T-cell (primary cell): Measurements from ENCODE around the gene DRC1. TPM values are rescaled to one million over a fixed set of nuclear protein-coding genes. Genes with fewer than 3 reads are reported as not detected.

Experiments
- ATAC-seq, 4 experiments: fragments of 200-7000 bp in 3 of 4; fragments of 150-1000 bp in 1 of 4; cut with Tn5 transposase; replicated peaks in 1 of 4; 1 replicate in 3 of 4; 2 replicates in 1 of 4; pipeline ENCODE4 v1.10.0; 2021; ENCODE audit warnings: moderate library complexity in 3 of 4, mild to moderate bottlenecking in 2 of 4, moderate number of reproducible peaks in 1 of 4
- CTCF ChIA-PET, 2 donors: fragments of 300-600 bp; sonication (Branson Sonifier 250); formaldehyde crosslinking; loops; one replicate each; lab custom pipeline; 2022; ENCODE audit warnings: antibody characterized with exemption in 2 of 2; lab: Charles Lee
- POLR2A ChIA-PET, 2 donors: fragments of 300-600 bp; sonication (Branson Sonifier 250); formaldehyde crosslinking; loops; one replicate each; lab custom pipeline; 2022; ENCODE audit warnings: antibody characterized with exemption in 2 of 2; lab: Charles Lee
- DNase-seq, 35 experiments: peaks; one replicate each; pipeline versions ENCODE4 v3.0.0 to v3.0.0-alpha.2; 2013 to 2023
- H3K27ac ChIP-seq: one replicate; pipeline ENCODE4 v1.5.1; 2013; ENCODE audit warnings: low read length
- H3K27me3 ChIP-seq, 2 experiments: replicated peaks in 1 of 2; 1 replicate in 1 of 2; 2 replicates in 1 of 2; pipeline versions ENCODE4 v1.6.1 to v1.7.0; 2013; ENCODE audit warnings: low read length in 1 of 2, mixed read lengths in 1 of 2; ENCODE audit not compliant: control insufficient read depth in 2 of 2, insufficient read depth in 2 of 2; ENCODE audit errors: extremely low read depth in 1 of 2
- H3K36me3 ChIP-seq, 2 donors: 1 replicate in 1 of 2; 2 replicates in 1 of 2; pipeline versions ENCODE4 v1.6.1 to v1.7.0; 2013; ENCODE audit warnings: low read length in 1 of 2; ENCODE audit not compliant: control insufficient read depth in 2 of 2, insufficient read depth in 1 of 2; ENCODE audit errors: extremely low read depth in 1 of 2
- H3K4me1 ChIP-seq, 2 experiments: 1 replicate in 1 of 2; 2 replicates in 1 of 2; pipeline versions ENCODE4 v1.6.1 to v1.7.0; 2013; ENCODE audit warnings: low read length in 2 of 2, mixed read lengths in 1 of 2; ENCODE audit not compliant: insufficient read depth in 2 of 2, control insufficient read depth in 1 of 2; ENCODE audit errors: extremely low read depth in 1 of 2
- H3K4me3 ChIP-seq, 2 donors: 1 replicate in 1 of 2; 2 replicates in 1 of 2; pipeline versions ENCODE4 v1.5.1 to v1.7.0; 2013; ENCODE audit warnings: mild to moderate bottlenecking in 2 of 2, low read length in 1 of 2, moderate library complexity in 1 of 2; ENCODE audit not compliant: control insufficient read depth in 1 of 2; ENCODE audit errors: extremely low read depth in 1 of 2
- H3K9me3 ChIP-seq: 2 replicates; pipeline ENCODE4 v1.7.0; 2013
- H3K27ac Mint-ChIP-seq, 2 donors: one replicate each; pipeline ENCODE4 v1.8.0; 2020 to 2021; ENCODE audit warnings: mild to moderate bottlenecking in 2 of 2, mixed read lengths in 2 of 2
- H3K27me3 Mint-ChIP-seq, 2 donors: one replicate each; pipeline ENCODE4 v1.8.0; 2021 to 2022; ENCODE audit warnings: mixed read lengths in 2 of 2
- H3K36me3 Mint-ChIP-seq: one replicate; pipeline ENCODE4 v1.8.0; 2021; ENCODE audit warnings: mixed read lengths
- H3K4me1 Mint-ChIP-seq, 3 donors: one replicate each; pipeline ENCODE4 v1.8.0; 2020 to 2022; ENCODE audit warnings: mixed read lengths in 3 of 3, mild to moderate bottlenecking in 1 of 3
- H3K4me3 Mint-ChIP-seq, 3 donors: one replicate each; pipeline ENCODE4 v1.8.0; 2020 to 2022; ENCODE audit warnings: mild to moderate bottlenecking in 3 of 3, mixed read lengths in 3 of 3, moderate library complexity in 3 of 3
- H3K9me3 Mint-ChIP-seq, 3 donors: one replicate each; pipeline ENCODE4 v1.8.0; 2020 to 2022; ENCODE audit warnings: mixed read lengths in 3 of 3
- WGBS: methylation state at CpG from one replicate; pipeline ENCODE4 v1.1.5; 2013; ENCODE audit warnings: missing lambda C conversion rate; ENCODE audit not compliant: insufficient coverage; 5-methylcytosine and 5-hydroxymethylcytosine counted together
- total RNA-seq, 35 experiments: library from RNA in 6 of 35; stranded (reverse) in 6 of 35; fragments of 120-200 nt in 1 of 35; gene quantifications; one replicate each; pipeline versions ENCODE4 v1.2.1 to v1.2.4 and lab custom pipeline; 2013 to 2026

Gene DRC1
- total RNA-seq, 5 donors from 2014 or later (not counting 1 experiment from before 2014, with no cell fraction given): not detected

DNA sequence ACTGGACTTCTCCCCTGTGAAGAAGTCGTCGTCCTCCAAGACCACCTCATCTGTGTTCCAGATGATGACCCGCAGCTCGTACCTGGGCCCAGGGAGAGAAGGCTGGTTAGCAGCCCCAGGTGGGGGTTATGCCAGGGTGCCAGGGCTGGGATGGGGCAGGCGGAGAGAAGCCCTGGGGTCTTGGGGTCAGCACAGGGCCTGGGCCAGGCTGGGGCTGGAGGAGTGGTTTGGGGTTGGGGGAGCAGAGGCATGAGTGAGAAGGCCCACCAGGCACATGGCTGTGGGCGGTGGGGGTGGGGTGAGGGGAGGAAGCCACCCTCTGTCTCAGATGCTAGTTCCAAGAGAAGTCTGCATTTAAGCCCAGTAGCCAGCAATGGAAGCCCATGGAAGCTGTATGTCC, 60.4 kb downstream of the DRC1 start:
- H3K9me3 ChIP-seq: no peaks in the 10 kb centered on the region
- Mint-ChIP-seq H3K27ac (no peak overlapping the region), H3K4me3 (no peak overlapping the region), H3K4me1 (no peaks in the 10 kb centered on the region), H3K9me3 (no peaks in the 10 kb centered on the region), H3K27me3 (no peaks in the 10 kb centered on the region), H3K36me3 (no peaks in the 10 kb centered on the region)
- ChIA-PET POLR2A (no interaction called here), CTCF (no interaction called here)
- no peaks in the 10 kb centered on the region for H3K4me1 ChIP-seq
- H3K4me3 ChIP-seq: no peak overlapping the region
- no peaks in the 10 kb centered on the region for H3K36me3 ChIP-seq
- DNase-seq (no peak), ATAC-seq (no peak)
- H3K27ac ChIP-seq: no peak overlapping the region
- WGBS: 97% methylated on average over 4 of the region's 6 CpGs
- H3K27me3 ChIP-seq: peaks cover 0 to 14% of the 10 kb centered on the region in 2 experiments

DNA sequence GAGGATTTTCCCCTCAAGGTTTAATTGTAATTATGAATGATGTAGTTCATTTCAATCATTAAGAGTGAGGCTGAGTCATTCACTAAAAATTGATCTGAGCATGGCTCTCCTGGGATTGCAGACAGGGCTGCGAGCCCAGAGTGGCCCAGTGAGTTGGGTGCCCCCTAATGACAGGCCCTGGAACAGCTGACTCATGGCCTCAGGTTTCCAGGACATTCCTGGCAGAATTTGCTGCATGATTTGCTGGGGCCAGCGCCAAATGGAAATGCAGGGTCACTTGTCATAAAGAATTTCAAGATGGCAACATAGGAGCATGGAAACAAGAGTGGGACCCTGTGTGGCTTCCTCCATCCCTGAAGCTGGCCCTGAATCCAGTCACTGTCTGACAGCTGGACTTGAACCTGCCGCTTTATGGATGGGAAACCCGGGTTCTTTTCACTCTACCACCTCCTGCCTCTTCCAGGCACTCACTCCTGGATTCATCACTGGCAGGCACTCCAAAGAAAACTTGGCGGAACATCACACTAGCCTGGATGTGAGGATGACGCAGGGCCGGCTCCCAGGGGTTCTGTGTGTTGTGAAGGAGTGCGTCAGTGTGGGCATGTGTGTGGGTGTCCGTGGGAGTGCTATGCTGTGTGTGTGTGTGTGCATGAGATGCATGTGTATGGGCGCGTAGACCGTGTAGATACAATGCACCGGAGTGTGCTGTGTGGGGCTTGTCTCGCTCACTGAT, 61.0 kb downstream of the DRC1 start:
- WGBS: 80% methylated on average over 11 of the region's 14 CpGs
- no peaks in the 10 kb centered on the region for H3K4me1 Mint-ChIP-seq
- H3K27me3 ChIP-seq: peaks cover 0 to 14% of the 10 kb centered on the region in 2 experiments
- H3K36me3 ChIP-seq: no peaks in the 10 kb centered on the region
- H3K27ac Mint-ChIP-seq: no peak overlapping the region
- ChIA-PET POLR2A (no interaction called here), CTCF (no interaction called here)
- ATAC-seq: no peak
- no peak overlapping the region for H3K4me3 Mint-ChIP-seq
- H3K9me3 ChIP-seq: no peaks in the 10 kb centered on the region
- H3K36me3 Mint-ChIP-seq: no peaks in the 10 kb centered on the region
- no peaks in the 10 kb centered on the region for H3K9me3 Mint-ChIP-seq
- no peak overlapping the region for H3K27ac ChIP-seq
- H3K4me3 ChIP-seq: no peak overlapping the region
- no peaks in the 10 kb centered on the region for H3K4me1 ChIP-seq
- no peaks in the 10 kb centered on the region for H3K27me3 Mint-ChIP-seq
- peak in 1 of 35 experiments; percentile 1 for DNase-seq

DNA sequence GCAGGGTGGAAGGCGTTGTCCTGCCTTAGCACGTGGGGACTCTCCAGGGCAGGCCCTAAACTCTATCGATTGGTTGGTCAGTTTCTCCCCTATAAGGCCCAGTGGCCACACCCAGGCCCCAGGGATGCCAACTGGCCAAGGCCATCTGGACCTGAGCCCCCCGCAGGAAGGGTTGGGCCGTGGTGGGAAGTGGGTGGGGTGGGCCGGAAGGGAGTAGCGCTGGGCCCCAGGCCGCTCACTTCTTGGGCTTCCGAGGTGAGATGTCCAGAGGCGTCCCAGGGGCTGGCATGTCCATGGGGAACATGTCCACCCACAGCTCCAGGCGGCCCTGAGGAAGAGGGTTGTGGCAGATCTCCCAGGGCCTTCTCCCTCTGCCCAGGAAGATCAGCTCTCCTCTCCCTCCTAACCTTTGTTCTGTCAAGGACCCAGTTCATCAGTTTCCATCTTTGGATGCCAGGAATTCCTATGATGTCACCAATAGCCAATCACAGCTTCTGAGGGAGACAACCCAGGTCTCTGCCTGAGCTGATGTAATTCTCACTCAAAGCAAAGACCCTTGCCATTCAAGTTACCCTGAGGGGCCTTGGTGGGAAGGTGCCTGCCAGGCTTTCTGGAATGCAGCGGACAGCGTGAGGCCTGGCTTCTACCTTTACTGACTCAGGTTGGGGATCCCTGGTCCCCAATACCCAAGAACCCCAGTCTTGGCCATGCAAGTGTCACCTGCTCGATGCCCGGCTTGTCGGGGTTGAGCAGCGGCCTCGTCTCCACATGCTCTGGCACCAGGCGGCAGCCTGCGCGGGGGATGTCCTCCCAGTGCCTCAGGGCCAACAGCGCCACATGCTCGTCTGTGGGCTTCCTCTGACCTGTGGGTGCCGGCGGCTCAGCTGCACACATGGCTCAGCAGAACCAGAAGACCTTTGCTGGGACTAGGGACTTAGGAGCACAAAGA, 61.8 kb downstream of the DRC1 start:
- ATAC-seq (no peak), DNase-seq (peak in 1 of 35 experiments; percentile 1)
- H3K36me3 ChIP-seq: no peaks in the 10 kb centered on the region
- POLR2A ChIA-PET: no interaction called here
- H3K27ac Mint-ChIP-seq: no peak overlapping the region
- H3K9me3 Mint-ChIP-seq: peaks cover 0 to 3% (median 0%) of the 10 kb centered on the region in 3 donors
- no peak overlapping the region for H3K27ac ChIP-seq
- 85% methylated on average over 15 of the region's 25 CpGs for WGBS
- CTCF ChIA-PET: no interaction called here
- H3K4me1 ChIP-seq: no peaks in the 10 kb centered on the region
- H3K4me3 ChIP-seq: no peak overlapping the region
- no peak overlapping the region for H3K4me3 Mint-ChIP-seq
- H3K4me1 Mint-ChIP-seq: no peaks in the 10 kb centered on the region
- H3K9me3 ChIP-seq: no peaks in the 10 kb centered on the region
- no peaks in the 10 kb centered on the region for H3K27me3 Mint-ChIP-seq
- peaks cover 0 to 14% of the 10 kb centered on the region in 2 experiments for H3K27me3 ChIP-seq
- H3K36me3 Mint-ChIP-seq: no peaks in the 10 kb centered on the region

DNA sequence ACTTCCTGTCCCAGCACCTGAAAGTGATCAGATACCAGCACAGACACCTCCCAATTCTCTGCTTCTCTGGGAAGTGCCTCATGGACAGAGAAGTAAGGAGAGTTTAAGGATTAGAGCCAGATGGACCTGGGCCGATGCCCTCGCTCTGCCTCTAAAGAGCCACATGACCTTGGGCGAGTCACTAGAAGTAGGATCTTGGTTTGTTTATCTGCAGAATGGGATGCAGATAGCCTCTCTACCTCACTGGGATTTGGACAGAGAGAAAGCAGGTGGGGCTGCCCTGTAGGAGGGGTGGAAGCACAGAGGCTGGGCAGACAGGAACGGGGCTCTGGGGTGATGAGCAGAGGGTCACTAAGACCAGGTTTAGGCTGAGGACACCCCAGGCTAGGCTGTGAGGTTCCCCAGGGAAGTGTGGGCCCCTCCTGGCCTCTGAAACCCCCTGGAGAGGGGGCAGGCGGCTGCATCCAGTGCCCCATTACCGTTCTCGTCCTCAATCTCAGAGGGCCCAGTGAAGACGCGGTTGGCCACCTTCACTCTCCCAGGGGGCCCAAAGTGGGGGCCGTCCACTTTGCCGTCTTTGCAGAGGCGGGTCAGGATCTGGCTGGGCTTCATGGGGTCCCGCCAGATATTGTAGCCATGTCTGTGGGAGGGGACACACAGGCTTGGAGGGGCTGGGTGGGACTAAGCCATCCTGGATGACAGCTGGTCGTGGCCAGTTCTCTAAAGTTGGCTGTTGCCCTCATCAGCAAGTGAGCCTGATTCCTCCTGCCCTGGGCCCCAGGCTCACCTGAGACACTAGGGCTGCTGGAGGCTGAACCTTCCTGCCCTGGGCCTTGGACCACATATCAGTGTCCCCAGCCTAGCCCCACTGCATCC, 62.9 kb downstream of the DRC1 start:
- ChIA-PET CTCF (no interaction called here), POLR2A (no interaction called here)
- Histone ChIP-seq H3K27me3 (peaks cover 0 to 14% of the 10 kb centered on the region in 2 experiments), H3K27ac (no peak overlapping the region), H3K9me3 (no peaks in the 10 kb centered on the region), H3K4me1 (no peaks in the 10 kb centered on the region), H3K4me3 (no peak overlapping the region), H3K36me3 (no peaks in the 10 kb centered on the region)
- WGBS: 75% methylated on average over 8 of the region's 14 CpGs
- peak in 1 of 35 experiments; percentile 2 for DNase-seq
- no peak for ATAC-seq
- H3K9me3 Mint-ChIP-seq: peaks cover 0 to 10% (median 6%) of the 10 kb centered on the region in 3 donors
- no peak overlapping the region for H3K4me3 Mint-ChIP-seq
- H3K36me3 Mint-ChIP-seq: peaks cover 5% of the 10 kb centered on the region
- no peak overlapping the region for H3K27ac Mint-ChIP-seq
- no peaks in the 10 kb centered on the region for H3K4me1 Mint-ChIP-seq
- no peaks in the 10 kb centered on the region for H3K27me3 Mint-ChIP-seq

DNA sequence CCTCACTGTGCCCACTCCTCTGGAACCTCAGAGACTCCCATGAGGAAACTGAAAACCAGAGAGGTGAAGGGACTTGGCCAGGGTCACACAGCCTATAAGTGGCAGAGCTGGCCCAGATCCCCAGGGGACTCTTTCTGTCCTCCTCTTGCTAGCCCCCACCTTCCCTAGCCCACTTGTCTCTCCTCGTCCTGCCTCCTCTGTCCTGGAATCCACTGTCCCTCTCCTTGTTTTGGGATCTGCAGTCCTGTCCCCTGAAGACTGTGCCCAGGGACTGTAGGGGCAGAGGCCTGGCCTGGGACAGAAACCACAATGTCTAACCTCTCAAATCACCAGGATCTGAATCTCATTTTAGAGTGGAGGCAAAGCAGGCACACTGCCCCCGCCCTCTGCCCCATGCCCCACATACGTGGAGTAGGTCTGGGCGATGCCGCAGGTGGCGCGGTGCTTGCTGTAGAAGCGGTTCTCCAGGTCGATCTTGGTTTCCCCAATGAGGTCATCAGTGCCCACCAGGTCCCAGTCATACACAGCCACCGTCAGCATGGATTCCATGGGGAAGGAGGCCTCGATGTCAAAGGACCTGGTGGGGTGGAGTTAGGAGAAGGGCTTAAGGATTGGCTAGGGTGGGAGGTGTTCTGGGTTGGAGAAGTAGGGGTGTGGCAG, 63.7 kb downstream of the DRC1 start:
- POLR2A ChIA-PET: no interaction called here
- no peak for ATAC-seq

More for the DNA sequence above, 63.7 kb downstream of the DRC1 start:
- Histone ChIP-seq H3K4me1 (no peaks in the 10 kb centered on the region), H3K9me3 (no peaks in the 10 kb centered on the region), H3K27ac (no peak overlapping the region), H3K27me3 (peaks cover 0 to 14% of the 10 kb centered on the region in 2 experiments), H3K36me3 (no peaks in the 10 kb centered on the region), H3K4me3 (no peak overlapping the region)
- Mint-ChIP-seq H3K27me3 (no peaks in the 10 kb centered on the region), H3K36me3 (peaks cover 6% of the 10 kb centered on the region), H3K27ac (no peak overlapping the region), H3K4me1 (no peaks in the 10 kb centered on the region), H3K4me3 (no peak overlapping the region), H3K9me3 (peaks cover 0 to 17% (median 7%) of the 10 kb centered on the region in 3 donors)
- WGBS: 87% methylated on average over 11 of the region's 11 CpGs
- peak in 1 of 35 experiments; percentile 3 for DNase-seq
- CTCF ChIA-PET: no interaction called here
